Activated CD8-positive, alpha-beta T cell treated with anti-CD3 and anti-CD28 coated beads for 36 hours (primary cell): ENCODE results near the gene UBASH3B. TPM values are rescaled to one million over a fixed set of nuclear protein-coding genes. Genes with fewer than 3 reads are reported as not detected.

ENCODE experiments used
- ATAC-seq: fragments of 200-7000 bp; cut with Tn5 transposase; one replicate; pipeline ENCODE4 v1.10.0; 2021; ENCODE audit warnings: mild to moderate bottlenecking, moderate library complexity
- CTCF ChIA-PET: fragments of 350-600 bp; sonication (Branson Sonifier 250); formaldehyde crosslinking; loops from one replicate; lab custom pipeline; 2021; ENCODE audit warnings: antibody characterized with exemption; lab: Charles Lee
- POLR2A ChIA-PET: fragments of 350-600 bp; sonication (Branson Sonifier 250); formaldehyde crosslinking; loops from one replicate; lab custom pipeline; 2021; ENCODE audit warnings: antibody characterized with exemption; lab: Charles Lee
- DNase-seq: peaks from one replicate; pipeline ENCODE4 v3.0.0-alpha.2; 2020
- H3K27ac Mint-ChIP-seq: one replicate; pipeline ENCODE4 v1.8.0; 2021; ENCODE audit warnings: mild to moderate bottlenecking, mixed read lengths
- H3K27me3 Mint-ChIP-seq: one replicate; pipeline ENCODE4 v1.8.0; 2021; ENCODE audit warnings: mixed read lengths
- H3K36me3 Mint-ChIP-seq: one replicate; pipeline ENCODE4 v1.8.0; 2021; ENCODE audit warnings: low read depth, mixed read lengths
- H3K4me1 Mint-ChIP-seq: one replicate; pipeline ENCODE4 v1.8.0; 2021; ENCODE audit warnings: low read depth, mixed read lengths
- H3K4me3 Mint-ChIP-seq: one replicate; pipeline ENCODE4 v1.8.0; 2021; ENCODE audit warnings: mild to moderate bottlenecking, moderate library complexity, mixed read lengths
- H3K9me3 Mint-ChIP-seq: one replicate; pipeline ENCODE4 v1.8.0; 2021; ENCODE audit warnings: mixed read lengths
- intact Hi-C: fragments of 100-400 bp; cut with micrococcal nuclease; formaldehyde crosslinking; loops from one replicate; pipeline ENCODE4 v1.10.0; 2022
- total RNA-seq, 2 experiments: library from RNA; stranded (reverse); gene quantifications; one replicate each; pipeline ENCODE4 v1.2.3, GENCODE V29; 2021
- TF ChIP-seq, protein P1 (sequence below): fragments of 200-600 bp; IDR thresholded peaks from one replicate; pipeline ENCODE4 v1.8.0; 2022; ENCODE audit warnings: antibody characterized with exemption, mild to moderate bottlenecking

The UBASH3B gene
- total RNA-seq, 2 experiments from 2014 or later = 36.1 to 40.6 TPM

GRCh38 chr11:122646549-122647340 lies 8.8 kb upstream of the UBASH3B start:
- no peaks in the 10 kb centered on the region for H3K9me3 Mint-ChIP-seq
- no peak for DNase-seq
- no peaks in the 10 kb centered on the region for H3K36me3 Mint-ChIP-seq
- H3K4me1 Mint-ChIP-seq = no peaks in the 10 kb centered on the region
- H3K27me3 Mint-ChIP-seq = no peaks in the 10 kb centered on the region
- intact Hi-C loops = no loop called here
- H3K27ac Mint-ChIP-seq = no peak overlapping the region
- TF ChIP-seq, protein P1, sequence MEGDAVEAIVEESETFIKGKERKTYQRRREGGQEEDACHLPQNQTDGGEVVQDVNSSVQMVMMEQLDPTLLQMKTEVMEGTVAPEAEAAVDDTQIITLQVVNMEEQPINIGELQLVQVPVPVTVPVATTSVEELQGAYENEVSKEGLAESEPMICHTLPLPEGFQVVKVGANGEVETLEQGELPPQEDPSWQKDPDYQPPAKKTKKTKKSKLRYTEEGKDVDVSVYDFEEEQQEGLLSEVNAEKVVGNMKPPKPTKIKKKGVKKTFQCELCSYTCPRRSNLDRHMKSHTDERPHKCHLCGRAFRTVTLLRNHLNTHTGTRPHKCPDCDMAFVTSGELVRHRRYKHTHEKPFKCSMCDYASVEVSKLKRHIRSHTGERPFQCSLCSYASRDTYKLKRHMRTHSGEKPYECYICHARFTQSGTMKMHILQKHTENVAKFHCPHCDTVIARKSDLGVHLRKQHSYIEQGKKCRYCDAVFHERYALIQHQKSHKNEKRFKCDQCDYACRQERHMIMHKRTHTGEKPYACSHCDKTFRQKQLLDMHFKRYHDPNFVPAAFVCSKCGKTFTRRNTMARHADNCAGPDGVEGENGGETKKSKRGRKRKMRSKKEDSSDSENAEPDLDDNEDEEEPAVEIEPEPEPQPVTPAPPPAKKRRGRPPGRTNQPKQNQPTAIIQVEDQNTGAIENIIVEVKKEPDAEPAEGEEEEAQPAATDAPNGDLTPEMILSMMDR = no peak
- POLR2A ChIA-PET = interaction anchor here (0.7 to 1.0 kb wide), 2 partner anchors 9 to 10 kb away, joined by 3 read pairs; partner anchors contain the start of gene UBASH3B
- no peak overlapping the region for H3K4me3 Mint-ChIP-seq
- CTCF ChIA-PET = interaction anchor here (0.8 to 4.1 kb wide), 6 partner anchors 9 to 217 kb away, joined by 3 to 18 read pairs (median 6); partner anchors contain the start of gene UBASH3B
- no peak for ATAC-seq

DNA sequence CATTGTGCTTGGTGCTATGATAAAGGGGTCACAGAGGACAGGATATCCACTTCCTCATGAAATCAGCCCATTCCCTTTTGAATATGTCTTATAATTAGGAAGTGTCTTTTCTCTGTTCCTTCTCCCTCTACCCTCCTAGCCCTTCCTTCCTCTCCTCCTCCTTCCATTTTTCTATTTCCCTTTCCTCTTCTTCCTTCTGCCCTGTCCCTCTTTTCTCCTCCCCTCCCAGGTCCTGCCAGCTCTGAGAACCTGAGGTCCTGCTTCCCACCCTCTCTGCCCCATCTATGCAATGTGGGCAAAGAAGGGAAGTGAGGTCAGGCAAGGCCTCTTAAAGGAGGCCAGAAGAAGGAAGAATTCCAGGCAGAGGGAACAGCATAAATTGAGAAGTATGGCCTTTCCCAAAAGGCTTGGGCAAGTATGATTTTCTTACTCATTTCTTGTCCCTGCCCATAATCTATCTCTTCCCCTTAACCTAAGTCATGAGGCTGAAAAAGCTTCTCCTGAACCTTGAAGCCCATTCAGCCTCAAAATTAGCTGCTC lies 7.7 kb upstream of the UBASH3B start:
- intact Hi-C loops = no loop called here
- H3K4me3 Mint-ChIP-seq = no peak overlapping the region
- ATAC-seq (no peak), DNase-seq (no peak)
- H3K27ac Mint-ChIP-seq = no peak overlapping the region
- ChIA-PET POLR2A (no interaction called here), CTCF (interaction anchor here (1.3 to 4.1 kb wide), 5 partner anchors 8 to 216 kb away, joined by 4 to 18 read pairs (median 7); partner anchors contain the start of gene UBASH3B)
- H3K36me3 Mint-ChIP-seq = no peaks in the 10 kb centered on the region
- H3K9me3 Mint-ChIP-seq = no peaks in the 10 kb centered on the region
- TF ChIP-seq, protein P1 = no peak
- no peaks in the 10 kb centered on the region for H3K4me1 Mint-ChIP-seq
- H3K27me3 Mint-ChIP-seq = no peaks in the 10 kb centered on the region

DNA sequence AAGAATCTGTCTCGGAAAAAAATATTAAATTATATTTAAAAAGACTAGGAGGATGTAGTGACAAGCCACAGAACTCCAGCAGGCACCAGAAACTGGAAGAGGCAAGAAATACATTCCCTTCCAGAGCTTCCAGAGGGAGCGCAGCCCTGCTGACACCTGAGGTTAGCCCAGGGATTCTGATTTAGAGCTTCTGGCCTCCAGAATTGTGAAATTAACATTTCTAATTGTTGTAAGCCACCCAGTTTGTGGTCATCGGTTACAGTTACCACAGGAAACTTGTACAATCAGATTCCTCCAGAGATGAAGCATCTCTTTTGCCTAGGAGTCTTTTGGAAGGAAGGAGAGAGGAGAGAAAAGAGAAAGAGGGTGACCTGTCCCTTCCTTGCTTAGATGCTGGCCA lies 6.4 kb upstream of the UBASH3B start:
- DNase-seq = no peak
- Mint-ChIP-seq H3K9me3 (no peaks in the 10 kb centered on the region), H3K27ac (no peak overlapping the region), H3K36me3 (no peaks in the 10 kb centered on the region), H3K27me3 (no peaks in the 10 kb centered on the region), H3K4me3 (no peak overlapping the region), H3K4me1 (no peaks in the 10 kb centered on the region)
- intact Hi-C loops = no loop called here
- CTCF ChIA-PET = interaction anchor here (0.7 kb wide), 1 partner anchor 20 kb away, joined by 3 read pairs; no protein-coding TSS in a partner anchor
- no peak for ATAC-seq
- POLR2A ChIA-PET = interaction anchor here (1.3 kb wide), 1 partner anchor 19 kb away, joined by 3 read pairs; no protein-coding TSS in a partner anchor
- TF ChIP-seq, protein P1 = no peak

DNA sequence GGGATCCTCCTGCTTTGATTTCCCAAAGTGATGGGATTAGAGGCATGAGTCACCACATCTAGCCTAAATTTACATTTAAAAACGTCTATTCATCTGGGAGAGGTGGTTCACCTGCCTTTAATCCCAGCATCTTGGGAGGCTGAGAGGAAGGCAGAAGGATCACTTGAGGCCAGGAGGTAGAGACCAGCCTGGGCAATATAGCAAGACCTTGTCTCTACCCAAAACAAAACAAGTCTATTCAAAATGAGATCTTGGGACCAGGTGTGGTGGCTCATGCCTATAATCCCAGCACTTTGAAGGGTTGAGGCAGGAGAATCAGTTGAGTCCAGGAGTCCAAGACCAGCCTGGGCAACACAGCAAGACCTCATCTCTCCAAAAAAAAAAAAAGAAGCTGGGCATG lies 4.9 kb upstream of the UBASH3B start:
- intact Hi-C loops = no loop called here
- Mint-ChIP-seq H3K27me3 (no peaks in the 10 kb centered on the region), H3K4me3 (no peak overlapping the region), H3K27ac (no peak overlapping the region), H3K9me3 (no peaks in the 10 kb centered on the region), H3K4me1 (peaks cover 6% of the 10 kb centered on the region), H3K36me3 (no peaks in the 10 kb centered on the region)
- CTCF ChIA-PET = interaction anchor here (2.9 kb wide), 1 partner anchor 105 kb away, joined by 22 read pairs; no protein-coding TSS in a partner anchor
- POLR2A ChIA-PET = no interaction called here
- TF ChIP-seq, protein P1 = no peak
- ATAC-seq = no peak
- DNase-seq = no peak
